Keratinocyte (primary cell): ENCODE data around the gene OR4F6.

Experiments used
- CTCF ChIP-seq, 3 experiments: IDR thresholded peaks in 1 of 3; conservative IDR thresholded peaks in 1 of 3; optimal IDR thresholded peaks in 1 of 3; 2 replicates in 2 of 3; 3 replicates in 1 of 3; pipeline versions ENCODE3 to v1.5.1; 2011; ENCODE audit warnings: low read length in 3 of 3, mild to moderate bottlenecking in 3 of 3, moderate library complexity in 2 of 3, control low read depth in 1 of 3, inconsistent platforms in 1 of 3; ENCODE audit not compliant: insufficient read depth in 2 of 3; ENCODE audit errors: extremely low read depth in 1 of 3
- EZH2 ChIP-seq: IDR thresholded peaks from one replicate; pipeline ENCODE4 v1.6.1; 2012; ENCODE audit warnings: inconsistent platforms, mild to moderate bottlenecking, low read length, moderate library complexity

- TF ChIP-seq CTCF (optimal IDR thresholded peaks at IDR 0.05 in 1 of 3, IDR thresholded peaks at IDR 0.05 in 1 of 3, conservative IDR thresholded peaks at IDR 0.05 in 1 of 3; ENCODE audit: extremely low read depth in 1 of 3, insufficient read depth in 2 of 3, low read length in 3 of 3) (no peak), EZH2 (no peak)
These were observed 21.4 kb upstream of the OR4F6 start for GRCh38 chr15:101781928-101782327.
